BJ (cell line): ENCODE measurements around the gene CD81. TPM values are rescaled to one million over a fixed set of nuclear protein-coding genes. Genes with fewer than 3 reads are reported as not detected.

Experiments used
- CTCF ChIA-PET: fragments of 350-600 bp; formaldehyde crosslinking; extraction: SDS; loops from one replicate; lab custom pipeline; 2021; ENCODE audit warnings: antibody characterized with exemption, inconsistent platforms; lab: Yijun Ruan, JAX
- POLR2A ChIA-PET: fragments of 300-600 bp; sonication (Branson Sonifier 250); formaldehyde crosslinking; extraction: SDS; loops from one replicate; lab custom pipeline; 2021; ENCODE audit warnings: antibody characterized with exemption; lab: Charles Lee
- DNase-seq: peaks from one replicate; pipeline ENCODE4 v3.0.0-alpha.2; 2011; ENCODE audit warnings: low read depth
- H3K27me3 ChIP-seq: 2 replicates; pipeline ENCODE4 v1.6.0; 2011; ENCODE audit warnings: low read length; ENCODE audit not compliant: control insufficient read depth, insufficient read depth
- H3K36me3 ChIP-seq: 2 replicates; pipeline ENCODE4 v1.5.1; 2011; ENCODE audit warnings: low read length; ENCODE audit not compliant: control insufficient read depth, insufficient read depth
- H3K4me3 ChIP-seq: 2 replicates; pipeline ENCODE4 v1.5.1; 2011; ENCODE audit warnings: low read depth, mild to moderate bottlenecking, control low read depth, low read length
- polyA plus RNA-seq: library from polyadenylated mRNA; depleted of rRNA; stranded (reverse); fragments of >200 nt; gene quantifications from 2 replicates; pipeline ENCODE4 v1.2.3, GENCODE V29; 2011
- TF ChIP-seq, protein P1 (sequence below): IDR thresholded peaks from 2 replicates; pipeline ENCODE4 v1.5.1; 2011; ENCODE audit warnings: low read depth, mild to moderate bottlenecking, control low read depth, inconsistent platforms, low read length, moderate library complexity; ENCODE audit not compliant: insufficient read depth

The CD81 gene
- polyA plus RNA-seq, 1 experiment: 875 TPM

DNA sequence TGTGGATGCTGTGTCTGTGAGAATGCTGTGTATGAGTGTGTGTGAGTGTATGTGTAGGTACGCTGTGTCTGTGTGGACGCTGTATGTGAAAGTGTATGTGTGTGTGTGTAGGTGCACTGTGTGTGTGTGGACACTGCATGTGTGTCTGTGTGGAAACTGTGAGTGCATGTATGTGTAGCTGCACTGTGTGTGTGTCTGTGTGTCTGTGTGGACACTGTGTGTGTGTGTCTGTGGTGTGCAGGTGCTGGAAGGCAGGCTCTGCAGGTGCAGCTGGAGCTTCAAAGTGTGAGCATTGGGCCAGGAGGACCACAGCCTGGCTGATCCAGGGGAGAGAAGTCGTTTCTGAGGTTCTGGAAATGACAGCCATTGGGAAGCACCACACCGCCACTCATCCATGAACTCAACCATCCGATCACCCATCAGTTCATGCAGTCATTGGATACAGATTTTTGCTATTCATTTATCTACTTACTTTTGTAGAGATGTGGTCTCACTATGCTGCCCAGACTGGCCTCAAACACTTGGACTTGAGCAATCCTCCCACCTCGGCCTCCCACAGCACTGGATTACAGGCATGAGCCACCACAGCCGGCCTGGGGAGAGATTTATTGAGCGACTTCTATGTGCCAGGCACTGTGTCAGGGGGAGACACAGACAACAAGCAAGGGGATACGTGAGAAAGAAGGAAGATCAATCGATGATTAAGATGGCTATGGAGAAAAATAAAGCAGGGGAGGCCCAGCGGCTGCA lies 57.6 kb downstream of the CD81 start:
- Histone ChIP-seq H3K27me3 (peaks cover 3% of the 10 kb centered on the region), H3K36me3 (no peaks in the 10 kb centered on the region), H3K4me3 (no peak overlapping the region)
- CTCF ChIA-PET: no interaction called here
- POLR2A ChIA-PET: no interaction called here
- DNase-seq: no peak
- TF ChIP-seq, protein P1, sequence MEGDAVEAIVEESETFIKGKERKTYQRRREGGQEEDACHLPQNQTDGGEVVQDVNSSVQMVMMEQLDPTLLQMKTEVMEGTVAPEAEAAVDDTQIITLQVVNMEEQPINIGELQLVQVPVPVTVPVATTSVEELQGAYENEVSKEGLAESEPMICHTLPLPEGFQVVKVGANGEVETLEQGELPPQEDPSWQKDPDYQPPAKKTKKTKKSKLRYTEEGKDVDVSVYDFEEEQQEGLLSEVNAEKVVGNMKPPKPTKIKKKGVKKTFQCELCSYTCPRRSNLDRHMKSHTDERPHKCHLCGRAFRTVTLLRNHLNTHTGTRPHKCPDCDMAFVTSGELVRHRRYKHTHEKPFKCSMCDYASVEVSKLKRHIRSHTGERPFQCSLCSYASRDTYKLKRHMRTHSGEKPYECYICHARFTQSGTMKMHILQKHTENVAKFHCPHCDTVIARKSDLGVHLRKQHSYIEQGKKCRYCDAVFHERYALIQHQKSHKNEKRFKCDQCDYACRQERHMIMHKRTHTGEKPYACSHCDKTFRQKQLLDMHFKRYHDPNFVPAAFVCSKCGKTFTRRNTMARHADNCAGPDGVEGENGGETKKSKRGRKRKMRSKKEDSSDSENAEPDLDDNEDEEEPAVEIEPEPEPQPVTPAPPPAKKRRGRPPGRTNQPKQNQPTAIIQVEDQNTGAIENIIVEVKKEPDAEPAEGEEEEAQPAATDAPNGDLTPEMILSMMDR: no peak

DNA sequence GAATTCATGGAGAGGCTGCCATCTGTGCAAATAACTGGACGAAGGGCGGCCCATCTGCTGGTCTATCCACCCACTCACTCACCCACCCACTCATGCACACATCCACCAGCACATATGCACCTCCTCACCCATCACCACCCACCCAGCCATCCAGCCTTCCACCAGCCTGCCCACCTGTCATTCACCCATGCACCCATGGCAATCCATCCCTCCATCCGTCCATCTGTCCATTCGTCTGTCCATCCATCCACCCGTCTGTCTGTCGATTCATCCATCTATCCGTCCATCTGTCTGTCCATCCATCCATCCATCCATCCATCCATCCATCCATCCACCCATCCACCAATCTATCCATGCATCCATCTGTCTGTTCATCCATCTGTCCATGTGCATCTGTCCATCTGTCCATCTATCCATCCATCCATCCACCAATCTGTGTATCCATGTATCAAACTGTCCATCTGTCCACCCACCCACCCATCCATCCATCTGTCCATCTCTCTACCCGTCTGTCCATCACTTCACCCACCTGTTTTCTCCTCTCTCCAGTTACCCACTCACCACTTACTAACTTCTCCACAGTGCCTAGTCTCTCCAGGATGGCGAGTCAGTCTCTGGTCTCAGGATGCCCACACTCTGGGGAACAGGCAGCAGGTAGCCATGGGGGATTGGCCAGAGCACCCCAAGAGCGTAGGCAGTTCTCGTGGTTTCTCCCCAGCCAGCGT lies 58.3 kb downstream of the CD81 start:
- TF ChIP-seq, protein P1: no peak
- DNase-seq: no peak
- ChIA-PET CTCF (interaction anchor here (0.6 to 1.0 kb wide), 2 partner anchors 15 to 96 kb away, joined by 3 read pairs; no protein-coding TSS in a partner anchor), POLR2A (no interaction called here)
- H3K27me3 ChIP-seq: peaks cover 3% of the 10 kb centered on the region
- H3K4me3 ChIP-seq: no peak overlapping the region
- no peaks in the 10 kb centered on the region for H3K36me3 ChIP-seq

DNA sequence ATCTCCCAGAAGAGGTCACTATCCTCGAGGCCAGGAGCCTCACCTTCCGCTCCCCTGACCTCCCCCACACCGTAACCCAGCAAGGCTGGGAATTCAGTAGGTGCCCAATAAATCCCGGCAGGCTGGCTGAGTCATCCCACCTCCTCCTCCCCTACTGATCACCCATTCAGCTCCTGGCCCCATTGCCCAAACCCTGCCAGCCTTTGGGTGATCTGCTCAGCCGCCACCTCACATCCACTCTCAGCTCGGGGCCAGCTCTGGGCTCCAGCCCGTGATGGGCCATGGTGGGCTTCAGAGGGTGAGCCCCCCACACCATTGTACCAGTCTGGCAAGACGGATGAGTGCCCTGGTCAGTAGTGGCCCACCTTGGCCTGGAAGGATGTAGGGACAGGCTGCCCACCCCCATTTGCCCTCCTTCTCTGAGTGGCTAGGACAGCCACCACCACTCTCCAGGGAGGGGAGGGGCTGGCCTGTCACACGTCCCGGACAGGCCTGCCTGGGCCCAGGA lies 59.0 kb downstream of the CD81 start:
- ChIA-PET CTCF (interaction anchor here (0.6 to 1.0 kb wide), 3 partner anchors 8 to 95 kb away, joined by 3 read pairs; no protein-coding TSS in a partner anchor), POLR2A (no interaction called here)
- Histone ChIP-seq H3K27me3 (peaks cover 5% of the 10 kb centered on the region), H3K4me3 (no peak overlapping the region), H3K36me3 (no peaks in the 10 kb centered on the region)
- TF ChIP-seq, protein P1: no peak
- no peak for DNase-seq

DNA sequence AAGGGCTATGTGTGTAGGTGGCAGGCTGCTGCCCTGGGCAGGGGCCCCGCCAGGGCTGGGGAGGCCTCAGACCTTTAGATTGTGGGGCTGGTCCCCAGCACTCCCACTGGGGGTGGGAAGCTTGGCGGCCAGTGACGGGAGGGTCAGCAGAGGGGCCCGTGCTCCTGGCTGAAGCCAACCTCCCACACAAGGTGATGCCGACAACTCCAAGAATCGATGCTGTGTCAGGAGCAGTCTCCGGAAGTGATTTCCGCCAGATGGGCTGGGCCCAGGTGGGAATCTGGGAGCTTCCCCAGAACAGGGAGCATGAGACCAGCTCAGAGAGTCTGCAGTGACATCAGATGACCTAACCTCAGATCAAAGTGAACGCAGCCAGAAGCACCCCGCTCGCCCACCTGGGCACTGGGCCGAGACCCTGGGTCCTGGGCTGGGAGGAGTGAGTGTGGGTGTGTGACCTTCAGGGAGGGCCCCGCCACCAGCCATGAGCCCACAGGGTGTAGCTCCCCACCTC lies 59.5 kb downstream of the CD81 start:
- Histone ChIP-seq H3K4me3 (no peak overlapping the region), H3K27me3 (peaks cover 5% of the 10 kb centered on the region), H3K36me3 (no peaks in the 10 kb centered on the region)
- DNase-seq: no peak
- ChIA-PET CTCF (interaction anchor here (1.0 kb wide), 3 partner anchors 9 to 94 kb away, joined by 3 to 5 read pairs (median 3); no protein-coding TSS in a partner anchor), POLR2A (no interaction called here)
- TF ChIP-seq, protein P1: no peak

DNA sequence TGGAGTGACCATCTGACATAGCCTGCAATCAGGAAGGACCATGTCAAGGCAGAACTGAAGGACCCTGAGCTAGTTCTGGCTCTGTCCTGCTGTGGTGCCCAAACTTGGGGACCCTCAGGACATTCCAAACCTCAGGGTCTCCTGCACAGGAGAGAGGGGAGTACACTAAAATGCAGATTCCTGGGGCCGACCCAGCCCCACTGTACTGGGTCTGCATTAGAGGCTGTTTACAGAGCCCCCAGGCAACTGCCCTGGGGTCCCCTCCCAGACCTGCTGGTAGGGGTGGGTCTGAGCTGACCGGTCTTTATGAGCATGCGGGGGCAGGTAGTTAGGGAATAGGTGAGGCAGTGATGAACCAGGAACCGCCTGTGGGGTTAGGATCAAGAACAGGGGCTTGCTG lies 60.4 kb downstream of the CD81 start:
- POLR2A ChIA-PET: no interaction called here
- TF ChIP-seq, protein P1: no peak
- CTCF ChIA-PET: interaction anchor here (1.0 kb wide), 1 partner anchor 17 kb away, joined by 5 read pairs; no protein-coding TSS in a partner anchor
- Histone ChIP-seq H3K4me3 (no peak overlapping the region), H3K27me3 (peaks cover 5% of the 10 kb centered on the region), H3K36me3 (no peaks in the 10 kb centered on the region)
- DNase-seq: no peak
